Measurements from ENCODE around the gene INTS11. TPM values are rescaled to one million over a fixed set of nuclear protein-coding genes. Genes with fewer than 3 reads are reported as not detected.

The INTS11 gene
- total and polyA plus RNA-seq, 2 of the 8 experiments (the other 6 are each of a cell fraction or from before 2014, with no cell fraction given): 113 to 243 TPM

DNA sequence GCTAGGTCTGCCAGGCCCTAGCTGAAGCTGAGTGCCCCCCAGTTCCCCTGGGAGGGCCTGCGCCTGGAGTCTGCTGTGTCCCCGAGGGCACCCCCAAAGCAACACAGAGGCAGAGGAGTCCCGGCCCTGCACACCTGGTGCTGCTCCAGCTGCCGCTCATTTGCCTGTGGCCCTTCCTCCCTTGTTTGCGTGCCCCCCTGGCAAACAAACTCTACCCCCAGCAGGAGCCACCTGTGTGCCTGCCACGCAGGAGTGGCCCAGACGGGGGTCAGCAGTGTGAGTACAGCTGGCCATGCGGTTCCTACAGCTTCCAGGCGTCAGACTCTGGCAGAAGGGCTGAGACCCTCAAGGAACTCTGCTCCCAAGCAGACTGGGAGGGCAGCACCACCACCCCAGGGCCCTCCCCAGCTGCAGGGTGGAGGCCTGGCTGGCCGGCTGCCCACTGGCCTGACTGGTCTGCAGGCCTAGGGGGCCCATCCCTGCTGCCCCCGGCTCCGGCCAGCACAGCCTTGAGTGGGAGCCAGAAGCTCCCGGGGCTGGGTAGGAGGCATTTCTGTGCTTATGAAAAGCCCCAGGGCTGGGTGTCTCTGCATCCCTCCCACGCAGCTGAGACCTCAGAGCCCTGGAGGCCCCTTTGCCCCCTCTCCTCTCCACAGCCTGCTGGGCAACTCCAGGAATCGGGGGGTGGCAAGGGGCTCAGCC, 6.1 kb upstream of the INTS11 start (continued):
- TF ChIP-seq, protein P1, sequence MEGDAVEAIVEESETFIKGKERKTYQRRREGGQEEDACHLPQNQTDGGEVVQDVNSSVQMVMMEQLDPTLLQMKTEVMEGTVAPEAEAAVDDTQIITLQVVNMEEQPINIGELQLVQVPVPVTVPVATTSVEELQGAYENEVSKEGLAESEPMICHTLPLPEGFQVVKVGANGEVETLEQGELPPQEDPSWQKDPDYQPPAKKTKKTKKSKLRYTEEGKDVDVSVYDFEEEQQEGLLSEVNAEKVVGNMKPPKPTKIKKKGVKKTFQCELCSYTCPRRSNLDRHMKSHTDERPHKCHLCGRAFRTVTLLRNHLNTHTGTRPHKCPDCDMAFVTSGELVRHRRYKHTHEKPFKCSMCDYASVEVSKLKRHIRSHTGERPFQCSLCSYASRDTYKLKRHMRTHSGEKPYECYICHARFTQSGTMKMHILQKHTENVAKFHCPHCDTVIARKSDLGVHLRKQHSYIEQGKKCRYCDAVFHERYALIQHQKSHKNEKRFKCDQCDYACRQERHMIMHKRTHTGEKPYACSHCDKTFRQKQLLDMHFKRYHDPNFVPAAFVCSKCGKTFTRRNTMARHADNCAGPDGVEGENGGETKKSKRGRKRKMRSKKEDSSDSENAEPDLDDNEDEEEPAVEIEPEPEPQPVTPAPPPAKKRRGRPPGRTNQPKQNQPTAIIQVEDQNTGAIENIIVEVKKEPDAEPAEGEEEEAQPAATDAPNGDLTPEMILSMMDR (IDR thresholded peaks at IDR 0.05; ENCODE audit: control extremely low read depth in 1 of 3, insufficient read depth in 1 of 3, low read depth in 1 of 3, low read length in 3 of 3): no peak
- no peak for TF ChIP-seq JUN (IDR thresholded peaks at IDR 0.05; ENCODE audit: low read depth, low read length)
- TF ChIP-seq, protein P2, sequence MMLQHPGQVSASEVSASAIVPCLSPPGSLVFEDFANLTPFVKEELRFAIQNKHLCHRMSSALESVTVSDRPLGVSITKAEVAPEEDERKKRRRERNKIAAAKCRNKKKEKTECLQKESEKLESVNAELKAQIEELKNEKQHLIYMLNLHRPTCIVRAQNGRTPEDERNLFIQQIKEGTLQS (IDR thresholded peaks at IDR 0.05; ENCODE audit: insufficient read depth, low read depth, low read length): no peak
- TF ChIP-seq CHD2 (IDR thresholded peaks at IDR 0.05; ENCODE audit: low read length): no peak
- no peak for TF ChIP-seq POLR2AphosphoS5 (IDR thresholded peaks at IDR 0.05; ENCODE audit: low read depth, low read length)
- no peak for TF ChIP-seq HDAC6 (IDR thresholded peaks at IDR 0.05; ENCODE audit: low read depth, low read length)
- TF ChIP-seq GABPA (IDR thresholded peaks at IDR 0.05; ENCODE audit: borderline replicate concordance, insufficient read depth, low read length): no peak
- TF ChIP-seq RFX5 (IDR thresholded peaks at IDR 0.05; ENCODE audit: borderline replicate concordance, low read depth, low read length): no peak
- TF ChIP-seq YY1 (IDR thresholded peaks at IDR 0.05; ENCODE audit: low read depth, low read length): no peak

Data from H1 (cell line).